Measurements from ENCODE around the gene GFPT2.

GFPT2 gene

DNA sequence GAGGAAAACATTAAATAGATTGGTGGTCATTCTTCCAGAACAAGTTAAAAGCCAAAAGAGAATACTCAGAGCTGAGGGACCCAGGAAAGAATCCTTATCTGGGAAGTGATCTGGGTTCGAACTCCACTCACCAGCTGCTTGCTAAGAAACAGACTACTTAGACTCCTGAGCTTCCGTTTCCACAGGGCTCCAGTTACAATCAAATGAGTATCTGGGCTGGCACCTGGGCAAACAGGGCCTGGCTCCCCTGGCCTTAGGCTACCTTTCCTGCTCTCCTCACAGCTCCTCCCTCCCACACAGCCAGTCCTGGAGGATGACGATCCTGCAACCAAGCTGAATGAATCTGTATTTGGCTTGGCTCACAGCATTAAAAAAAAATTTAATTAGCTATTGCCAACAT is 63.7 kb downstream of the GFPT2 start:
- H3K4me3 ChIP-seq (replicated peaks; ENCODE audit: low read depth, low read length), result no peak overlapping the region
- TF ChIP-seq, protein P1, sequence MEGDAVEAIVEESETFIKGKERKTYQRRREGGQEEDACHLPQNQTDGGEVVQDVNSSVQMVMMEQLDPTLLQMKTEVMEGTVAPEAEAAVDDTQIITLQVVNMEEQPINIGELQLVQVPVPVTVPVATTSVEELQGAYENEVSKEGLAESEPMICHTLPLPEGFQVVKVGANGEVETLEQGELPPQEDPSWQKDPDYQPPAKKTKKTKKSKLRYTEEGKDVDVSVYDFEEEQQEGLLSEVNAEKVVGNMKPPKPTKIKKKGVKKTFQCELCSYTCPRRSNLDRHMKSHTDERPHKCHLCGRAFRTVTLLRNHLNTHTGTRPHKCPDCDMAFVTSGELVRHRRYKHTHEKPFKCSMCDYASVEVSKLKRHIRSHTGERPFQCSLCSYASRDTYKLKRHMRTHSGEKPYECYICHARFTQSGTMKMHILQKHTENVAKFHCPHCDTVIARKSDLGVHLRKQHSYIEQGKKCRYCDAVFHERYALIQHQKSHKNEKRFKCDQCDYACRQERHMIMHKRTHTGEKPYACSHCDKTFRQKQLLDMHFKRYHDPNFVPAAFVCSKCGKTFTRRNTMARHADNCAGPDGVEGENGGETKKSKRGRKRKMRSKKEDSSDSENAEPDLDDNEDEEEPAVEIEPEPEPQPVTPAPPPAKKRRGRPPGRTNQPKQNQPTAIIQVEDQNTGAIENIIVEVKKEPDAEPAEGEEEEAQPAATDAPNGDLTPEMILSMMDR (IDR thresholded peaks at IDR 0.05; ENCODE audit: low read depth, low read length, missing control alignments), result no peak
- DNase-seq (ENCODE audit: extremely low read depth, low read depth), result no peak

DNA sequence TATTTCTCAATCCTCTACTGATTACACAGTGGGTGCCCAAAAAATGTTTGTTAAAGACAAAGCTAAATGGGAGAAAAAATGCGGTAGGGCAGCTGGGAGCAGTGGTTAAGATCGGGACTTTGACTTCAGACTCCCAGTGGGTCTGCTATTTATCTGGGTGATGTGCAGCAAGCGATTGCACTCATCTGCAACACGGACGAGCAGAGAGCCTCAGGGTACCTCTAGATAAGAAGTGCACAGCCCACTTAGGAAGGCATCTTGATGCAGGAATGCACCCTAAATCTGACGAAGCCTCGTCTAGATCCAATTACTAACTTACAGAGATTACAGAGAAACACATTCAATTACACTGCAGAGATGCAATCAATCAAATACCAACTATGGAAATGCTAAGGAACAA is 65.3 kb downstream of the GFPT2 start:
- H3K4me3 ChIP-seq (replicated peaks; ENCODE audit: low read depth, low read length), result no peak overlapping the region
- DNase-seq (ENCODE audit: extremely low read depth, low read depth), result no peak
- TF ChIP-seq, protein P1 (IDR thresholded peaks at IDR 0.05; ENCODE audit: low read depth, low read length, missing control alignments), result no peak

- TF ChIP-seq, protein P1 (IDR thresholded peaks at IDR 0.05; ENCODE audit: low read depth, low read length, missing control alignments), result no peak
- no peak overlapping the region for H3K4me3 ChIP-seq (replicated peaks; ENCODE audit: low read depth, low read length)
- DNase-seq (ENCODE audit: extremely low read depth, low read depth), result no peak
These were observed 65.7 kb downstream of the GFPT2 start for GRCh38 chr5:180287404-180287803.

GRCh38 chr5:180284149-180284548 is 69.0 kb downstream of the GFPT2 start:
- H3K4me3 ChIP-seq (replicated peaks; ENCODE audit: low read depth, low read length), result no peak overlapping the region
- TF ChIP-seq, protein P1 (IDR thresholded peaks at IDR 0.05; ENCODE audit: low read depth, low read length, missing control alignments), result no peak
- no peak for DNase-seq (ENCODE audit: extremely low read depth, low read depth)

- no peak overlapping the region for H3K4me3 ChIP-seq (replicated peaks; ENCODE audit: low read depth, low read length)
- TF ChIP-seq, protein P1 (IDR thresholded peaks at IDR 0.05; ENCODE audit: low read depth, low read length, missing control alignments), result no peak
- DNase-seq (ENCODE audit: extremely low read depth, low read depth), result no peak
These were observed 70.0 kb downstream of the GFPT2 start for GRCh38 chr5:180283026-180283615.

- TF ChIP-seq, protein P1 (IDR thresholded peaks at IDR 0.05; ENCODE audit: low read depth, low read length, missing control alignments), result no peak
- no peak for DNase-seq (ENCODE audit: extremely low read depth, low read depth)
- no peak overlapping the region for H3K4me3 ChIP-seq (replicated peaks; ENCODE audit: low read depth, low read length)
These were observed 70.9 kb downstream of the GFPT2 start for GRCh38 chr5:180282281-180282680.

- no peak overlapping the region for H3K4me3 ChIP-seq (replicated peaks; ENCODE audit: low read depth, low read length)
- TF ChIP-seq, protein P1 (IDR thresholded peaks at IDR 0.05; ENCODE audit: low read depth, low read length, missing control alignments), result no peak
- DNase-seq (ENCODE audit: extremely low read depth, low read depth), result no peak
These were observed 71.4 kb downstream of the GFPT2 start for GRCh38 chr5:180281706-180282105.

Data from HFF-Myc (cell line).